GM12878 (cell line): ENCODE data around the gene CCDC27. TPM values are rescaled to one million over a fixed set of nuclear protein-coding genes. Genes with fewer than 3 reads are reported as not detected.

Source experiments
- ASH2L ChIP-seq: fragments of 300-600, 200-600 bp; sonication (generic); IDR thresholded peaks from 2 replicates; pipeline ENCODE4 v1.6.1; 2017; ENCODE audit warnings: low read depth, mild to moderate bottlenecking, borderline replicate concordance
- BACH1 ChIP-seq: fragments of 450-650 bp; IDR thresholded peaks from 2 replicates; pipeline ENCODE4 v1.6.1; 2017; ENCODE audit warnings: mild to moderate bottlenecking, borderline replicate concordance
- BRCA1 ChIP-seq: IDR thresholded peaks from 2 replicates; pipeline ENCODE4 v1.6.1; 2011; ENCODE audit warnings: low read depth, low read length, improper control_type of control experiment
- CREM ChIP-seq: IDR thresholded peaks from 2 replicates; pipeline ENCODE4 v1.6.1; 2014; ENCODE audit warnings: antibody characterized with exemption, low read depth
- DPF2 ChIP-seq: fragments of 450-650 bp; IDR thresholded peaks from 2 replicates; pipeline ENCODE4 v1.6.1; 2017; ENCODE audit warnings: mild to moderate bottlenecking
- E4F1 ChIP-seq: fragments of 450-650 bp; IDR thresholded peaks from 2 replicates; pipeline ENCODE4 v1.6.1; 2018; ENCODE audit warnings: borderline replicate concordance, mild to moderate bottlenecking; ENCODE audit not compliant: partially characterized antibody
- HCFC1 ChIP-seq: fragments of 150-350 bp; IDR thresholded peaks from 2 replicates; pipeline ENCODE4 v1.6.1; 2014; ENCODE audit warnings: low read length
- IKZF2 ChIP-seq, 2 experiments: fragments of 450-650 bp; IDR thresholded peaks; 2 replicates each; pipeline ENCODE4 v1.6.1; 2017; ENCODE audit warnings: mild to moderate bottlenecking in 2 of 2, moderate library complexity in 2 of 2
- KDM1A ChIP-seq: fragments of 200-600 bp; sonication (generic); IDR thresholded peaks from 2 replicates; pipeline ENCODE4 v1.6.1; 2016; ENCODE audit warnings: borderline replicate concordance
- MTA3 ChIP-seq: IDR thresholded peaks from 2 replicates; pipeline ENCODE4 v1.6.1; 2012; ENCODE audit warnings: low read length, inconsistent platforms, borderline replicate concordance
- NR2F1 ChIP-seq: fragments of 450-650 bp; conservative IDR thresholded peaks from 2 replicates; pipeline ENCODE4 v1.6.1; 2017; ENCODE audit warnings: mild to moderate bottlenecking
- RBBP5 ChIP-seq: fragments of 200-600 bp; sonication (generic); conservative IDR thresholded peaks from 2 replicates; pipeline ENCODE4 v1.6.1; 2016
- RELB ChIP-seq: fragments of 450-650 bp; IDR thresholded peaks from 2 replicates; pipeline ENCODE4 v1.6.1; 2017; ENCODE audit warnings: low read depth, mild to moderate bottlenecking, moderate library complexity
- SIX5 ChIP-seq: IDR thresholded peaks from 2 replicates; pipeline ENCODE4 v1.6.1; 2011; ENCODE audit warnings: mild to moderate bottlenecking, low read depth, low read length, moderate library complexity; ENCODE audit not compliant: severe bottlenecking
- STAT3 ChIP-seq: IDR thresholded peaks from 2 replicates; pipeline ENCODE4 v1.6.1; 2011; ENCODE audit warnings: low read depth, low read length, improper control_type of control experiment
- TCF3 ChIP-seq: IDR thresholded peaks from 2 replicates; pipeline ENCODE4 v1.6.1; 2012; ENCODE audit warnings: low read depth, mild to moderate bottlenecking, low read length, borderline replicate concordance; ENCODE audit not compliant: insufficient read depth
- ZBTB33 ChIP-seq: fragments of 450-650 bp; IDR thresholded peaks from 2 replicates; pipeline ENCODE4 v1.6.1; 2017; ENCODE audit warnings: mild to moderate bottlenecking
- ZZZ3 ChIP-seq: IDR thresholded peaks from 2 replicates; pipeline ENCODE4 v1.6.1; 2011; ENCODE audit warnings: low read depth; ENCODE audit not compliant: control insufficient read depth, insufficient read length
- polyA plus RNA-seq, 11 experiments: library from polyadenylated mRNA; depleted of rRNA in 4 of 11; unstranded in 6 of 11; stranded (reverse) in 5 of 11; fragments of >200 nt; fragmentation: Nextera tagmentation in 4 of 11; fragmentation: Illumina TruSeq in 1 of 11; extraction: Ambion mirVana in 4 of 11; extraction: Trizol in 1 of 11; gene quantifications; 1 replicate in 1 of 11; 2 replicates in 10 of 11; pipeline versions ENCODE4 v1.2.1 to v1.2.3, GENCODE V29; 2011 to 2016; ENCODE audit warnings: inconsistent platforms in 2 of 11, missing spikeins in 2 of 11, low read depth in 1 of 11
- total RNA-seq, 4 experiments: library from RNA; depleted of rRNA in 3 of 4; stranded (reverse); fragments of >200 nt in 3 of 4; fragmentation: Illumina TruSeq in 1 of 4; extraction: Trizol in 1 of 4; gene quantifications; 2 replicates each; pipeline versions ENCODE4 v1.2.1 to v1.2.3, GENCODE V29; 2013 to 2021
- TF ChIP-seq, protein P1 (sequence below): fragments of 450-650 bp; IDR thresholded peaks from 2 replicates; pipeline ENCODE4 v1.6.1; 2017; ENCODE audit warnings: mild to moderate bottlenecking, low read depth, inconsistent platforms; ENCODE audit not compliant: poor library complexity, severe bottlenecking
- TF ChIP-seq, protein P2 (sequence below): IDR thresholded peaks from 2 replicates; pipeline ENCODE4 v1.6.1; 2011; ENCODE audit warnings: borderline replicate concordance, low read depth, mild to moderate bottlenecking, moderate library complexity, mixed read lengths, low read length; ENCODE audit not compliant: insufficient read depth; ENCODE audit errors: extremely low read length

Gene CCDC27
- total and polyA plus RNA-seq, 10 of the 15 experiments (the other 5 are each of a cell fraction or from before 2014, with no cell fraction given), result 0.05 TPM; not detected in 9

DNA sequence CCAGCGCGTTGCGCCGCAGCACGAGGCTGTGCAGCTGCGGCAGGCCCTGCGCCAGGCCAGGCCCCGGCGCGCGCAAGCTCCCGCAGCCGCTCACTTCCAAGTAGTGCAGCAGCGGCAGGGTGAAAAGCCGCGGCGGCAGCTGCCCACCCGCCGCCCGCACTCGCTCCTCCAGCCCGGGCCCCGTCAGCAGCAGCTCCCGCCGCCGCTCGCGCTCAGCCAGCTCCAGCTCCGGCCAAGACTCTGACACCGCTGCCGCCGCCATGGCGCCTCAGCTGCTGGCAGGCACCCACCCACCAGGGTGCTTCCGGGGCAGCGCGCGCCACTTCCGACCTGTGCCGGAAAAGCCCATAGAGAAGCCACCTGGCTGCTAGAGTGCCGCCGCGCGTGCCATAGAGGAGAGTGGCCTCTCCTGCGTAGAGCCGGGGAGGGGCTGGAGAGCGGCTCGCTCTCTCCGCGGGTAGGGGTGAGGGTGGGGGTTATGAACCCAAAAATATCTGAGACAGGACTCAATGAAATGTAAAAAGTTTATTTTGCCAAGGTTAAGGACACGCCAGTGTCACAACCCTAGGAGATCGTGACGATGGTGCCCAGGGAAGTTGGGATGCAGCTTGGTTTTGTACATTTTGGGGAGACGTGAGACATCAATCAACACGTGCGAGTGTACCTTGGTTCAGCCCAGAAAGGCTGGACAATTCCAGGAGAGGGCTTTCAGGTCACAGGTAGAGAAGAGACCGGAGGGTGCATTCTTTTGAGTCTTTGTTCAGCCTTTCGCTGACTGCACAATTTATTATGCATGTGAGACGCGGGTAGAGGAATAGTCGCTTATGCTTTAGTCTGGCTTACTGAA lies 44.2 kb downstream of the CCDC27 start, which contains the start of gene LRRC47 (continued):
- TF ChIP-seq RBBP5, result no peak
- TF ChIP-seq STAT3, result no peak
- TF ChIP-seq RELB, result peak; percentile 46; the same call in 1 of the 2 replicates
- no peak for TF ChIP-seq BRCA1
- 0 out of 2 replicates have a peak, but pooled peaks have one; percentile 61 for TF ChIP-seq ASH2L
- no peak; the same call in 1 of the 2 replicates for TF ChIP-seq DPF2
- TF ChIP-seq IKZF2 (IDR thresholded peaks at IDR 0.05), result peak in 1 of 2 experiments; percentile 15; a peak in 1 of 4 replicates
- no peak for TF ChIP-seq ZBTB33
- TF ChIP-seq E4F1, result peak; percentile 47
- no peak for TF ChIP-seq KDM1A
- TF ChIP-seq TCF3, result 0 out of 2 replicates have a peak, but pooled peaks have one; percentile 60
- no peak for TF ChIP-seq ZZZ3
- peak; percentile 84 for TF ChIP-seq HCFC1
- TF ChIP-seq, protein P1, sequence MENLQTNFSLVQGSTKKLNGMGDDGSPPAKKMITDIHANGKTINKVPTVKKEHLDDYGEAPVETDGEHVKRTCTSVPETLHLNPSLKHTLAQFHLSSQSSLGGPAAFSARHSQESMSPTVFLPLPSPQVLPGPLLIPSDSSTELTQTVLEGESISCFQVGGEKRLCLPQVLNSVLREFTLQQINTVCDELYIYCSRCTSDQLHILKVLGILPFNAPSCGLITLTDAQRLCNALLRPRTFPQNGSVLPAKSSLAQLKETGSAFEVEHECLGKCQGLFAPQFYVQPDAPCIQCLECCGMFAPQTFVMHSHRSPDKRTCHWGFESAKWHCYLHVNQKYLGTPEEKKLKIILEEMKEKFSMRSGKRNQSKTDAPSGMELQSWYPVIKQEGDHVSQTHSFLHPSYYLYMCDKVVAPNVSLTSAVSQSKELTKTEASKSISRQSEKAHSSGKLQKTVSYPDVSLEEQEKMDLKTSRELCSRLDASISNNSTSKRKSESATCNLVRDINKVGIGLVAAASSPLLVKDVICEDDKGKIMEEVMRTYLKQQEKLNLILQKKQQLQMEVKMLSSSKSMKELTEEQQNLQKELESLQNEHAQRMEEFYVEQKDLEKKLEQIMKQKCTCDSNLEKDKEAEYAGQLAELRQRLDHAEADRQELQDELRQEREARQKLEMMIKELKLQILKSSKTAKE, result no peak
- TF ChIP-seq, protein P2, sequence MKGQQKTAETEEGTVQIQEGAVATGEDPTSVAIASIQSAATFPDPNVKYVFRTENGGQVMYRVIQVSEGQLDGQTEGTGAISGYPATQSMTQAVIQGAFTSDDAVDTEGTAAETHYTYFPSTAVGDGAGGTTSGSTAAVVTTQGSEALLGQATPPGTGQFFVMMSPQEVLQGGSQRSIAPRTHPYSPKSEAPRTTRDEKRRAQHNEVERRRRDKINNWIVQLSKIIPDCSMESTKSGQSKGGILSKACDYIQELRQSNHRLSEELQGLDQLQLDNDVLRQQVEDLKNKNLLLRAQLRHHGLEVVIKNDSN, result no peak
- peak; percentile 70 for TF ChIP-seq SIX5
- peak; percentile 54; the same call in 1 of the 2 replicates for TF ChIP-seq NR2F1
- TF ChIP-seq MTA3, result no peak
- TF ChIP-seq CREM, result peak; percentile 79; the same call in 1 of the 2 replicates
- TF ChIP-seq BACH1, result peak; percentile 68
